GM12878 (cell line): Measurements from ENCODE around the gene FARS2. TPM values are rescaled to one million over a fixed set of nuclear protein-coding genes. Genes with fewer than 3 reads are reported as not detected.

Source experiments
- ATAC-seq: fragments of 200-7000 bp; cut with Tn5 transposase; 3 replicates; pipeline ENCODE4 v1.9.1; 2020; ENCODE audit warnings: mild to moderate bottlenecking, moderate library complexity
- BruUV-seq: library from RNA; stranded (reverse); fragments of 400-500 nt; replicated peaks from 2 replicates; lab custom pipeline; 2021; lab: Mats Ljungman, UMichigan
- CTCF ChIA-PET: fragments of 300-600 bp; sonication (Branson Sonifier 250); formaldehyde crosslinking; extraction: SDS; loops from one replicate; lab custom pipeline; 2021; ENCODE audit warnings: inconsistent platforms; lab: Yijun Ruan, JAX
- POLR2A ChIA-PET: fragments of 350-600 bp; formaldehyde crosslinking; extraction: SDS; loops from one replicate; lab custom pipeline; 2021; ENCODE audit warnings: inconsistent platforms; lab: Charles Lee
- RAD21 ChIA-PET: fragments of 300-600 bp; sonication (Branson Sonifier 250); formaldehyde crosslinking; loops from one replicate; lab custom pipeline; 2023; ENCODE audit warnings: antibody characterized with exemption; ENCODE audit not compliant: unreplicated experiment; lab: Charles Lee
- SMC1A ChIA-PET: fragments of 300-600 bp; sonication (Branson Sonifier 250); formaldehyde crosslinking; loops from one replicate; lab custom pipeline; 2023; ENCODE audit not compliant: unreplicated experiment, uncharacterized antibody; lab: Charles Lee
- DNase-seq: peaks from one replicate; pipeline ENCODE4 v3.0.0-alpha.2; 2011; ENCODE audit warnings: low read depth, low spot score
- FAIRE-seq: peaks from 3 replicates; lab custom pipeline; 2011; peaks lifted over from hg19 to GRCh38; lab: Jason Lieb, UNC
- H2AFZ ChIP-seq: 2 replicates; pipeline ENCODE4 v1.6.0; 2011; ENCODE audit warnings: low read depth, low read length, control low read depth; ENCODE audit not compliant: control insufficient read depth
- H3K27ac ChIP-seq: 2 replicates; pipeline ENCODE4 v1.5.1; 2011; ENCODE audit warnings: control low read depth; ENCODE audit not compliant: control insufficient read depth, insufficient read depth
- H3K27me3 ChIP-seq, 2 experiments: replicated peaks in 1 of 2; 2 replicates each; pipeline versions ENCODE4 v1.6.0 to v1.6.1; 2011; ENCODE audit warnings: low read length in 1 of 2; ENCODE audit not compliant: control insufficient read depth in 2 of 2, insufficient read depth in 2 of 2
- H3K36me3 ChIP-seq, 2 experiments: 2 replicates each; pipeline ENCODE4 v1.5.1; 2011; ENCODE audit warnings: low read length in 1 of 2; ENCODE audit not compliant: control insufficient read depth in 2 of 2, insufficient read depth in 2 of 2
- H3K4me1 ChIP-seq: 2 replicates; pipeline ENCODE4 v1.6.1; 2011; ENCODE audit warnings: mild to moderate bottlenecking, low read length, moderate library complexity, mixed read lengths; ENCODE audit not compliant: control insufficient read depth, insufficient read depth
- H3K4me2 ChIP-seq: 2 replicates; pipeline ENCODE4 v1.6.0; 2011; ENCODE audit warnings: control low read depth; ENCODE audit not compliant: control insufficient read depth, insufficient read depth
- H3K4me3 ChIP-seq: fragments of 200-600 bp; sonication (generic); 2 replicates; pipeline ENCODE4 v1.5.1; 2016
- H3K79me2 ChIP-seq: 2 replicates; pipeline ENCODE4 v1.6.0; 2011; ENCODE audit warnings: low read length; ENCODE audit not compliant: control insufficient read depth, insufficient read depth
- H3K9ac ChIP-seq: 2 replicates; pipeline ENCODE4 v1.8.0; 2011; ENCODE audit warnings: low read length, control low read depth, mixed read lengths; ENCODE audit not compliant: control insufficient read depth, insufficient read depth
- H3K9me3 ChIP-seq: replicated peaks from 3 replicates; pipeline ENCODE4 v1.5.1; 2011; ENCODE audit warnings: mild to moderate bottlenecking, low read length; ENCODE audit not compliant: control insufficient read depth, insufficient read depth
- H4K20me1 ChIP-seq: 2 replicates; pipeline ENCODE4 v1.6.0; 2011; ENCODE audit not compliant: control insufficient read depth, insufficient read depth
- BHLHE40 ChIP-seq, 2 experiments: fragments of 450-650 bp in 1 of 2; IDR thresholded peaks; 2 replicates each; pipeline ENCODE4 v1.6.1; 2011 to 2017; ENCODE audit warnings: low read depth in 2 of 2, borderline replicate concordance in 1 of 2, improper control_type of control experiment in 1 of 2, low read length in 1 of 2, mild to moderate bottlenecking in 1 of 2
- CEBPB ChIP-seq, 2 experiments: fragments of 150-350 bp in 1 of 2; IDR thresholded peaks; 2 replicates each; pipeline ENCODE4 v1.6.1; 2012 to 2014; ENCODE audit warnings: low read depth in 2 of 2, low read length in 2 of 2, borderline replicate concordance in 1 of 2, inconsistent platforms in 1 of 2
- CHD2 ChIP-seq: IDR thresholded peaks from 2 replicates; pipeline ENCODE4 v1.6.1; 2011; ENCODE audit warnings: low read depth, low read length, improper control_type of control experiment, borderline replicate concordance
- GATAD2B ChIP-seq: fragments of 450-650 bp; conservative IDR thresholded peaks from 2 replicates; pipeline ENCODE4 v1.6.1; 2017; ENCODE audit warnings: low read depth, mild to moderate bottlenecking, moderate library complexity
- HDAC2 ChIP-seq: fragments of 200-600 bp; sonication (generic); IDR thresholded peaks from 2 replicates; pipeline ENCODE4 v1.6.1; 2017
- SIX5 ChIP-seq: IDR thresholded peaks from 2 replicates; pipeline ENCODE4 v1.6.1; 2011; ENCODE audit warnings: mild to moderate bottlenecking, low read depth, low read length, moderate library complexity; ENCODE audit not compliant: severe bottlenecking
- SMC3 ChIP-seq: IDR thresholded peaks from 2 replicates; pipeline ENCODE4 v1.6.1; 2011; ENCODE audit warnings: low read length, improper control_type of control experiment, borderline replicate concordance
- ZNF384 ChIP-seq: IDR thresholded peaks from 2 replicates; pipeline ENCODE4 v1.6.1; 2012; ENCODE audit warnings: low read depth, mild to moderate bottlenecking, low read length, improper control_type of control experiment, borderline replicate concordance
- ZZZ3 ChIP-seq: IDR thresholded peaks from 2 replicates; pipeline ENCODE4 v1.6.1; 2011; ENCODE audit warnings: low read depth; ENCODE audit not compliant: control insufficient read depth, insufficient read length
- WGBS: methylation state at CpG from one replicate; pipeline ENCODE4 v1.1.6; 2016; ENCODE audit warnings: low lambda C conversion rate; ENCODE audit not compliant: insufficient replicate concordance, insufficient coverage; ENCODE audit errors: missing lambda C conversion rate; 5-methylcytosine and 5-hydroxymethylcytosine counted together
- in situ Hi-C: fragments of 300-500 bp; cut with MboI; formaldehyde crosslinking; loops from 9 replicates; pipeline ENCODE4 v1.14.3; 2018; ENCODE audit warnings: mixed read lengths
- intact Hi-C: fragments of 100-400 bp; cut with micrococcal nuclease; formaldehyde crosslinking; loops from one replicate; pipeline ENCODE4 v1.14.2; 2022; ENCODE audit not compliant: unreplicated experiment
- polyA plus RNA-seq, 11 experiments: library from polyadenylated mRNA; depleted of rRNA in 4 of 11; unstranded in 6 of 11; stranded (reverse) in 5 of 11; fragments of >200 nt; fragmentation: Nextera tagmentation in 4 of 11; fragmentation: Illumina TruSeq in 1 of 11; extraction: Ambion mirVana in 4 of 11; extraction: Trizol in 1 of 11; gene quantifications; 1 replicate in 1 of 11; 2 replicates in 10 of 11; pipeline versions ENCODE4 v1.2.1 to v1.2.3, GENCODE V29; 2011 to 2016; ENCODE audit warnings: inconsistent platforms in 2 of 11, missing spikeins in 2 of 11, low read depth in 1 of 11
- total RNA-seq, 4 experiments: library from RNA; depleted of rRNA in 3 of 4; stranded (reverse); fragments of >200 nt in 3 of 4; fragmentation: Illumina TruSeq in 1 of 4; extraction: Trizol in 1 of 4; gene quantifications; 2 replicates each; pipeline versions ENCODE4 v1.2.1 to v1.2.3, GENCODE V29; 2013 to 2021
- TF ChIP-seq, protein P1 (sequence below): fragments of 450-650 bp; formaldehyde crosslinking; IDR thresholded peaks from 2 replicates; pipeline ENCODE4 v1.4.0; 2020; ENCODE audit warnings: mild to moderate bottlenecking, moderate library complexity
- TF ChIP-seq, protein P2 (sequence below): fragments of 450-650 bp; IDR thresholded peaks from 2 replicates; pipeline ENCODE4 v1.6.1; 2017; ENCODE audit warnings: mild to moderate bottlenecking, moderate library complexity
- TF ChIP-seq, protein P3 (sequence below): fragments of 450-650 bp; IDR thresholded peaks from 2 replicates; pipeline ENCODE4 v1.6.1; 2017; ENCODE audit warnings: antibody characterized with exemption, mild to moderate bottlenecking, moderate library complexity

FARS2 gene
- total and polyA plus RNA-seq, 10 of the 15 experiments (the other 5 are each of a cell fraction or from before 2014, with no cell fraction given) = 16.8 to 46.7 (median 25.6) TPM

- intact Hi-C loops (no loop called here), in situ Hi-C loops (no loop called here)
- Histone ChIP-seq H3K4me3 (no peak overlapping the region), H3K4me1 (no peaks in the 10 kb centered on the region), H3K79me2 (no peaks in the 10 kb centered on the region), H3K9ac (no peak overlapping the region), H3K9me3 (no peaks in the 10 kb centered on the region), H3K27ac (no peak overlapping the region), H3K36me3 (no peaks in the 10 kb centered on the region), H3K4me2 (no peak overlapping the region), H4K20me1 (no peaks in the 10 kb centered on the region), H3K27me3 (no peaks in the 10 kb centered on the region), H2AFZ (no peak overlapping the region)
- ATAC-seq (no peak), DNase-seq (no peak), FAIRE-seq (no peak)
- ChIA-PET CTCF (interaction anchor here (1.0 to 1.3 kb wide), 4 partner anchors 9 to 27 kb away, joined by 3 to 4 read pairs (median 4); no protein-coding TSS in a partner anchor), POLR2A (no interaction called here), SMC1A (interaction anchor here (0.8 to 2.1 kb wide), 3 partner anchors 9 to 27 kb away, joined by 3 to 7 read pairs (median 3); no protein-coding TSS in a partner anchor), RAD21 (no interaction called here)
- WGBS = 71% methylated on average over 10 of the region's 10 CpGs
- no TSS peak for BruUV-seq
- no peak for TF ChIP-seq SIX5
- TF ChIP-seq HDAC2 = no peak
- no peak for TF ChIP-seq CEBPB (IDR thresholded peaks at IDR 0.05; ENCODE audit: borderline replicate concordance in 1 of 2, low read depth in 2 of 2, low read length in 2 of 2)
- no peak for TF ChIP-seq BHLHE40 (IDR thresholded peaks at IDR 0.05; ENCODE audit: borderline replicate concordance in 1 of 2, low read depth in 2 of 2, low read length in 1 of 2)
- TF ChIP-seq ZZZ3 = no peak
- TF ChIP-seq, protein P1, sequence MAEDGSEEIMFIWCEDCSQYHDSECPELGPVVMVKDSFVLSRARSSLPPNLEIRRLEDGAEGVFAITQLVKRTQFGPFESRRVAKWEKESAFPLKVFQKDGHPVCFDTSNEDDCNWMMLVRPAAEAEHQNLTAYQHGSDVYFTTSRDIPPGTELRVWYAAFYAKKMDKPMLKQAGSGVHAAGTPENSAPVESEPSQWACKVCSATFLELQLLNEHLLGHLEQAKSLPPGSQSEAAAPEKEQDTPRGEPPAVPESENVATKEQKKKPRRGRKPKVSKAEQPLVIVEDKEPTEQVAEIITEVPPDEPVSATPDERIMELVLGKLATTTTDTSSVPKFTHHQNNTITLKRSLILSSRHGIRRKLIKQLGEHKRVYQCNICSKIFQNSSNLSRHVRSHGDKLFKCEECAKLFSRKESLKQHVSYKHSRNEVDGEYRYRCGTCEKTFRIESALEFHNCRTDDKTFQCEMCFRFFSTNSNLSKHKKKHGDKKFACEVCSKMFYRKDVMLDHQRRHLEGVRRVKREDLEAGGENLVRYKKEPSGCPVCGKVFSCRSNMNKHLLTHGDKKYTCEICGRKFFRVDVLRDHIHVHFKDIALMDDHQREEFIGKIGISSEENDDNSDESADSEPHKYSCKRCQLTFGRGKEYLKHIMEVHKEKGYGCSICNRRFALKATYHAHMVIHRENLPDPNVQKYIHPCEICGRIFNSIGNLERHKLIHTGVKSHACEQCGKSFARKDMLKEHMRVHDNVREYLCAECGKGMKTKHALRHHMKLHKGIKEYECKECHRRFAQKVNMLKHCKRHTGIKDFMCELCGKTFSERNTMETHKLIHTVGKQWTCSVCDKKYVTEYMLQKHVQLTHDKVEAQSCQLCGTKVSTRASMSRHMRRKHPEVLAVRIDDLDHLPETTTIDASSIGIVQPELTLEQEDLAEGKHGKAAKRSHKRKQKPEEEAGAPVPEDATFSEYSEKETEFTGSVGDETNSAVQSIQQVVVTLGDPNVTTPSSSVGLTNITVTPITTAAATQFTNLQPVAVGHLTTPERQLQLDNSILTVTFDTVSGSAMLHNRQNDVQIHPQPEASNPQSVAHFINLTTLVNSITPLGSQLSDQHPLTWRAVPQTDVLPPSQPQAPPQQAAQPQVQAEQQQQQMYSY (CRISPR knock-in tag) = no peak
- TF ChIP-seq, protein P2, sequence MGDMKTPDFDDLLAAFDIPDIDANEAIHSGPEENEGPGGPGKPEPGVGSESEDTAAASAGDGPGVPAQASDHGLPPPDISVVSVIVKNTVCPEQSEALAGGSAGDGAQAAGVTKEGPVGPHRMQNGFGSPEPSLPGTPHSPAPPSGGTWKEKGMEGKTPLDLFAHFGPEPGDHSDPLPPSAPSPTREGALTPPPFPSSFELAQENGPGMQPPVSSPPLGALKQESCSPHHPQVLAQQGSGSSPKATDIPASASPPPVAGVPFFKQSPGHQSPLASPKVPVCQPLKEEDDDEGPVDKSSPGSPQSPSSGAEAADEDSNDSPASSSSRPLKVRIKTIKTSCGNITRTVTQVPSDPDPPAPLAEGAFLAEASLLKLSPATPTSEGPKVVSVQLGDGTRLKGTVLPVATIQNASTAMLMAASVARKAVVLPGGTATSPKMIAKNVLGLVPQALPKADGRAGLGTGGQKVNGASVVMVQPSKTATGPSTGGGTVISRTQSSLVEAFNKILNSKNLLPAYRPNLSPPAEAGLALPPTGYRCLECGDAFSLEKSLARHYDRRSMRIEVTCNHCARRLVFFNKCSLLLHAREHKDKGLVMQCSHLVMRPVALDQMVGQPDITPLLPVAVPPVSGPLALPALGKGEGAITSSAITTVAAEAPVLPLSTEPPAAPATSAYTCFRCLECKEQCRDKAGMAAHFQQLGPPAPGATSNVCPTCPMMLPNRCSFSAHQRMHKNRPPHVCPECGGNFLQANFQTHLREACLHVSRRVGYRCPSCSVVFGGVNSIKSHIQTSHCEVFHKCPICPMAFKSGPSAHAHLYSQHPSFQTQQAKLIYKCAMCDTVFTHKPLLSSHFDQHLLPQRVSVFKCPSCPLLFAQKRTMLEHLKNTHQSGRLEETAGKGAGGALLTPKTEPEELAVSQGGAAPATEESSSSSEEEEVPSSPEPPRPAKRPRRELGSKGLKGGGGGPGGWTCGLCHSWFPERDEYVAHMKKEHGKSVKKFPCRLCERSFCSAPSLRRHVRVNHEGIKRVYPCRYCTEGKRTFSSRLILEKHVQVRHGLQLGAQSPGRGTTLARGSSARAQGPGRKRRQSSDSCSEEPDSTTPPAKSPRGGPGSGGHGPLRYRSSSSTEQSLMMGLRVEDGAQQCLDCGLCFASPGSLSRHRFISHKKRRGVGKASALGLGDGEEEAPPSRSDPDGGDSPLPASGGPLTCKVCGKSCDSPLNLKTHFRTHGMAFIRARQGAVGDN = no peak
- no peak for TF ChIP-seq SMC3
- no peak for TF ChIP-seq CHD2
- TF ChIP-seq GATAD2B = no peak
- TF ChIP-seq, protein P3, sequence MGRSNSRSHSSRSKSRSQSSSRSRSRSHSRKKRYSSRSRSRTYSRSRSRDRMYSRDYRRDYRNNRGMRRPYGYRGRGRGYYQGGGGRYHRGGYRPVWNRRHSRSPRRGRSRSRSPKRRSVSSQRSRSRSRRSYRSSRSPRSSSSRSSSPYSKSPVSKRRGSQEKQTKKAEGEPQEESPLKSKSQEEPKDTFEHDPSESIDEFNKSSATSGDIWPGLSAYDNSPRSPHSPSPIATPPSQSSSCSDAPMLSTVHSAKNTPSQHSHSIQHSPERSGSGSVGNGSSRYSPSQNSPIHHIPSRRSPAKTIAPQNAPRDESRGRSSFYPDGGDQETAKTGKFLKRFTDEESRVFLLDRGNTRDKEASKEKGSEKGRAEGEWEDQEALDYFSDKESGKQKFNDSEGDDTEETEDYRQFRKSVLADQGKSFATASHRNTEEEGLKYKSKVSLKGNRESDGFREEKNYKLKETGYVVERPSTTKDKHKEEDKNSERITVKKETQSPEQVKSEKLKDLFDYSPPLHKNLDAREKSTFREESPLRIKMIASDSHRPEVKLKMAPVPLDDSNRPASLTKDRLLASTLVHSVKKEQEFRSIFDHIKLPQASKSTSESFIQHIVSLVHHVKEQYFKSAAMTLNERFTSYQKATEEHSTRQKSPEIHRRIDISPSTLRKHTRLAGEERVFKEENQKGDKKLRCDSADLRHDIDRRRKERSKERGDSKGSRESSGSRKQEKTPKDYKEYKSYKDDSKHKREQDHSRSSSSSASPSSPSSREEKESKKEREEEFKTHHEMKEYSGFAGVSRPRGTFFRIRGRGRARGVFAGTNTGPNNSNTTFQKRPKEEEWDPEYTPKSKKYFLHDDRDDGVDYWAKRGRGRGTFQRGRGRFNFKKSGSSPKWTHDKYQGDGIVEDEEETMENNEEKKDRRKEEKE = no peak
- TF ChIP-seq ZNF384 = no peak
These were observed 236.7 kb downstream of the FARS2 start for GRCh38 chr6:5497896-5498578.
